Uterus (tissue), 4 donors: ENCODE results near the gene ADAMTS2. TPM values are rescaled to one million over a fixed set of nuclear protein-coding genes. Genes with fewer than 3 reads are reported as not detected.
"Not testable (repeated sequence)": the region's sequence is repeated elsewhere in the genome, so short reads cannot be mapped to it uniquely, and the experiment has no call there.

Experiments used
- DNase-seq, 2 donors: peaks; one replicate each; pipeline ENCODE4 v3.0.0-alpha.2; 2019 to 2020
- H3K27ac ChIP-seq, 2 donors: fragments of 200-600 bp; sonication (generic); 1 replicate in 1 of 2; 2 replicates in 1 of 2; pipeline ENCODE4 v1.5.1; 2016 to 2018
- H3K27me3 ChIP-seq, 2 donors: fragments of 200-600 bp; sonication (generic); one replicate each; pipeline ENCODE4 v1.5.1; 2018 to 2019; ENCODE audit warnings: control low read depth in 1 of 2
- H3K36me3 ChIP-seq, 2 donors: fragments of 200-600 bp; sonication (generic); one replicate each; pipeline ENCODE4 v1.5.1; 2019; ENCODE audit warnings: control low read depth in 1 of 2
- H3K4me1 ChIP-seq, 2 donors: fragments of 200-600 bp; sonication (generic); one replicate each; pipeline ENCODE4 v1.5.1; 2018 to 2019; ENCODE audit warnings: control low read depth in 1 of 2
- H3K4me3 ChIP-seq, 2 donors: fragments of 200-600 bp; sonication (generic); 1 replicate in 1 of 2; 2 replicates in 1 of 2; pipeline ENCODE4 v1.5.1; 2018 to 2019; ENCODE audit warnings: mild to moderate bottlenecking in 1 of 2
- H3K9me3 ChIP-seq, 2 donors: fragments of 200-600 bp; sonication (generic); one replicate each; pipeline ENCODE4 v1.5.1; 2019; ENCODE audit warnings: control low read depth in 1 of 2
- CTCF ChIP-seq, 4 experiments: fragments of 200-600 bp in 2 of 4; fragments of 450-650 bp in 2 of 4; sonication (generic) in 2 of 4; IDR thresholded peaks; one replicate each; pipeline ENCODE4 v1.5.1; 2016 to 2019; ENCODE audit warnings: antibody characterized with exemption in 4 of 4, mild to moderate bottlenecking in 2 of 4, moderate library complexity in 1 of 4
- POLR2A ChIP-seq, 2 donors: fragments of 450-650 bp; IDR thresholded peaks; one replicate each; pipeline ENCODE4 v1.6.1; 2016; ENCODE audit warnings: antibody characterized with exemption in 2 of 2, mild to moderate bottlenecking in 1 of 2, moderate library complexity in 1 of 2
- intact Hi-C: fragments of 100-400 bp; cut with DNase I; formaldehyde crosslinking; loops from one replicate; pipeline ENCODE4 v1.15.1; 2023; ENCODE audit warnings: low total_unique reads
- total RNA-seq, 4 donors: library from RNA; depleted of rRNA in 3 of 4; stranded (reverse); fragments of >200 nt in 3 of 4; gene quantifications; one replicate each; pipeline versions ENCODE4 v1.1.0 to v1.2.4, GENCODE V29; 2014 to 2023
- donor health status: DM: yes; HTN: yes; CAD: no.

The ADAMTS2 gene
- total RNA-seq, 4 donors from 2014 or later = 4.1 to 97.1 (median 40.3) TPM

- peaks cover 0 to 16% of the 10 kb centered on the region in 2 donors for H3K4me1 ChIP-seq
- intact Hi-C loops = no loop called here
- no peaks in the 10 kb centered on the region for H3K27me3 ChIP-seq
- no peaks in the 10 kb centered on the region for H3K36me3 ChIP-seq
- H3K9me3 ChIP-seq = no peaks in the 10 kb centered on the region
- TF ChIP-seq POLR2A (IDR thresholded peaks at IDR 0.05) = no peak
- TF ChIP-seq CTCF (IDR thresholded peaks at IDR 0.05) = no peak
- H3K4me3 ChIP-seq = no peak overlapping the region
- DNase-seq = peak in 1 of 2 donors; percentile 15
- peak overlapping the region in 1 of 2 donors; percentile 34 for H3K27ac ChIP-seq
Observed at GRCh38 chr5:179288809-179289185, 56.5 kb downstream of the ADAMTS2 start.

GRCh38 chr5:179288101-179288808, 57.0 kb downstream of the ADAMTS2 start:
- TF ChIP-seq CTCF (IDR thresholded peaks at IDR 0.05) = no peak
- no peak for TF ChIP-seq POLR2A (IDR thresholded peaks at IDR 0.05)
- intact Hi-C loops = no loop called here
- Histone ChIP-seq H3K4me1 (peaks cover 0 to 16% of the 10 kb centered on the region in 2 donors), H3K27ac (peak overlapping the region; percentile 34 to 55), H3K36me3 (no peaks in the 10 kb centered on the region), H3K27me3 (no peaks in the 10 kb centered on the region), H3K4me3 (no peak overlapping the region), H3K9me3 (no peaks in the 10 kb centered on the region)
- DNase-seq = peak in 1 of 2 donors; percentile 20

GRCh38 chr5:179287631-179288030, 57.6 kb downstream of the ADAMTS2 start:
- no peaks in the 10 kb centered on the region for H3K9me3 ChIP-seq
- no peaks in the 10 kb centered on the region for H3K27me3 ChIP-seq
- intact Hi-C loops = no loop called here
- peaks cover 0 to 16% of the 10 kb centered on the region in 2 donors for H3K4me1 ChIP-seq
- TF ChIP-seq POLR2A (IDR thresholded peaks at IDR 0.05) (no peak), CTCF (IDR thresholded peaks at IDR 0.05) (no peak)
- DNase-seq = peak in 1 of 2 donors; percentile 16
- H3K36me3 ChIP-seq = no peaks in the 10 kb centered on the region
- no peak overlapping the region for H3K4me3 ChIP-seq
- H3K27ac ChIP-seq = peak overlapping the region; percentile 34 to 55

- intact Hi-C loops = no loop called here
- H3K27me3 ChIP-seq = no peaks in the 10 kb centered on the region
- no peak overlapping the region for H3K4me3 ChIP-seq
- no peaks in the 10 kb centered on the region for H3K36me3 ChIP-seq
- DNase-seq = peak in 1 of 2 donors; percentile 16
- H3K27ac ChIP-seq = peak overlapping the region; percentile 15 to 40
- TF ChIP-seq POLR2A (IDR thresholded peaks at IDR 0.05) = no peak
- TF ChIP-seq CTCF (IDR thresholded peaks at IDR 0.05) = no peak
- peaks cover 0 to 16% of the 10 kb centered on the region in 2 donors for H3K4me1 ChIP-seq
- no peaks in the 10 kb centered on the region for H3K9me3 ChIP-seq
Observed at GRCh38 chr5:179287071-179287470, 58.2 kb downstream of the ADAMTS2 start.

GRCh38 chr5:179285776-179286162, 59.5 kb downstream of the ADAMTS2 start:
- peak overlapping the region; percentile 62 to 75 for H3K27ac ChIP-seq

More at GRCh38 chr5:179285776-179286162, 59.5 kb downstream of the ADAMTS2 start:
- intact Hi-C loops, H3K4me3 ChIP-seq, H3K36me3 ChIP-seq, H3K9me3 ChIP-seq, H3K27me3 ChIP-seq: not testable (repeated sequence)
- DNase-seq = peak in 1 of 2 donors; percentile 20
- peaks cover 0 to 16% of the 10 kb centered on the region in 2 donors for H3K4me1 ChIP-seq
